Measurements from ENCODE around the gene AKR1C2. TPM values are rescaled to one million over a fixed set of nuclear protein-coding genes. Genes with fewer than 3 reads are reported as not detected.
"Not testable (repeated sequence)": the region's sequence is repeated elsewhere in the genome, so short reads cannot be mapped to it uniquely, and the experiment has no call there.

AKR1C2 gene
- polyA plus RNA-seq, 1 donor: 8.5 TPM

DNA sequence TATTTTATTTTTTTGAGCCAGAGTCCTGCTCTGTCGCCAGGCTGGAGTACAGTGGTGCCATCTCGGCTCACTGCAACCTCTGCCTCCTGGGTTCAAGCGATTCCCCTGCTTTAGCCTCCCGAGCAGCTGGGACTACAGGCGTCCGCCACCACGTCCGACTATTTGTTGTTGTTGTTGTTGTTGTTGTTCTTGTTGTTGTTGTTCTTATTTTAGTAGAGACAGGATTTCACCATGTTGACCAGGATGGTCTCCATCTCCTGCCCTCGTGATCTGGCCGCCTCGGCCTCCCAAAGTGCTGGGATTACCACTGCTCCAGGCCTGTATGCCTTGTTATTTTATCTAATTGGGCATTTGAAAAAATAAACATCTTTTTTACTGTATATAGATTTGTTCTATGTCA is 42.1 kb downstream of the AKR1C2 start:
- DNase-seq: not testable (repeated sequence)

DNA sequence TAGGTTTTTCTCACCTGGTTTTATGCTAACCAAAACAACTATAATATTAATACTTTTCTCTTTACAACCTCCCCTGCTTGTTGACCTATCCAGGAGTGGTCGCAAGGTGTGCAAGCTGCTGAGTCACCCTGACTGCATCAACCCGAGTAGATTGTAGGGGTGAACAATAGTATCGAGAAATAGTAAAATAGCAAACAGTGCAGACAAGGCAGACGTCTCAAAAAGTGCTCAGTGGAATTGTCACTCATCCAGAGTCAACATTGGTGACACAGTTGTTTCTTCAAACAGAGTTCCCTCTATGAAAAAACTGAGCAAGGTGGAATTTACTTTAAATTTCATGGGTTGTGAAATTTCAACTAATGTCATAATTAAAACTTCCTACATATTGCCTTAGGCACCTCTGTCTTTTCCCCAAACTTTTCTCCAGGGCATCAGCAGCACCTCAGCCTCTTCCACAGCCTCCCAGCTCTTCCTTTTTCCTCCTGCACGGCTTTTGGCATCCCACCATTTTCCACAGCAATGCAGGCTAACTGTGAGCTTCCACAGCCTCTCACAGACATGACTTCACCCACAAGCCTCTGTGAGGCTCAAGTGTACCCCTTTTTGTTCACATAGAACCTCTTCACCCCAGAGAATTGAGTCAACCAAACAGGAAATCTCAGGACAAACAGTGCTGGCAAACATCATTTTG is 46.6 kb downstream of the AKR1C2 start:
- not testable (repeated sequence) for DNase-seq

DNA sequence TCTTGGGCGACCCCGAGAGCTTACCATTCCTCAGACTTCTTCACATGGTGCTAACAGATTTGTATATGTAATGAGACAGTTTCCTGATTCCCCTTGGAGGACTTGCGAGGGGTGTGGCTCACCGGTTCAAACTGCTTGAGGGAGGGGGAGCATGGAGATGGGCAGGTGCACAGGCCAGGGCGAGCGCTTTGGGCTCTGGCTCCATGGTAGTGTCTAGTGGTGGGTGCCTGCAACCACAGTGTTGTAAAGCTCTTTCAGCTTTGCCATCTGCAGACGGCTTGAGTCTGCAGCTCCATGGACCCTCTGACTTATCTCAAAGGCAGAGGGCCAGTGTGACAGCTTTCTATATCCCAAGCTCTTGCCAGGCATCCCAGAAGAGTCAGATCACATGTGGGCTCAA is 47.6 kb downstream of the AKR1C2 start:
- DNase-seq: not testable (repeated sequence)

DNA sequence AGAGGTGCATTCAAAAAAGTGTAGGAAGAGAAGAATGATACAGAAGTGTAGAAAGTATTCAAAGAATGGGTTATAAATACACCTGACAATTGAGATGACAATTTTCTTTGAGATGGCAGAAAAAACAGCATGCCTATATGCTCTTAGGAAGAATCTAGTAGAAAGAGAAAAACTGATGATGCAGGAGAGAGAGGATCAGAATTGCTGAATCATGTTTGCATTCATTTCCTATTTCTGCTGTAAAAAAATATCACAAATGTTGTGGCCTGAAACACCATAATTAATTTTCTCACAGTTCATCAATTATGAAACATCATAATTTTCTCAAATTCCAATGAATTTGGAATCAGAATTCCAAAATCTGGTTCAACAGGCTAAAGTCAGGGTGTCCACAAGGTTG is 50.3 kb downstream of the AKR1C2 start:
- DNase-seq: no peak

DNA sequence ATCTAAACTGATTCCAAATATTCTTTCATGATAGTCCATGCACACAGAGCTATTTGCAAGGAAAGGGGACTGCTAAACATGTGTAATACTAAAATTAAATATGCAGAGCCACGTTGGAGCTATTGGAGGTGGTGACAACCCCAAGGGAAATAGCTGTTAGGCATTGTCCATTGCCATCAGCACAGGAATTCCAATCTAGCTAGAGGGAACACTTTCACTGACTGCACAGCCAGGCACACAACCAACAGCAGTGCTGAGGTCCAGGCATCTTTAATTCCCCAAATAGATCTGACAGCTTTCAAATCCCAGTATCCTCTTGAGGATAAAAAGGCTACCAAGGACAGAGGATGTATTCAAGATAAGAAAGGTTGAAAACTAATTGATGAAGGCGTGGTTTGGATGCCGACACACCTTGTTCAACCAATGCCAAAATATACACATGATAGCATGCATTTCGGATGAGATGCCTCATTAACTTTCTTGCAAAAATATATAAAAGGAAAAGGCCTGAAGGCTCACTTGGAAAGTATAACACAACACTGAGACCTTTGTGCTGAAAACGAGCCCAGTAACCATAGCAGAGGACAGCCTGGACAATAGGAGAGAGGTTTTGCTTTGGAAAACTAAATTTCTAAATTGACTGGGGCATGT is 52.0 kb downstream of the AKR1C2 start:
- DNase-seq: not testable (repeated sequence)

DNA sequence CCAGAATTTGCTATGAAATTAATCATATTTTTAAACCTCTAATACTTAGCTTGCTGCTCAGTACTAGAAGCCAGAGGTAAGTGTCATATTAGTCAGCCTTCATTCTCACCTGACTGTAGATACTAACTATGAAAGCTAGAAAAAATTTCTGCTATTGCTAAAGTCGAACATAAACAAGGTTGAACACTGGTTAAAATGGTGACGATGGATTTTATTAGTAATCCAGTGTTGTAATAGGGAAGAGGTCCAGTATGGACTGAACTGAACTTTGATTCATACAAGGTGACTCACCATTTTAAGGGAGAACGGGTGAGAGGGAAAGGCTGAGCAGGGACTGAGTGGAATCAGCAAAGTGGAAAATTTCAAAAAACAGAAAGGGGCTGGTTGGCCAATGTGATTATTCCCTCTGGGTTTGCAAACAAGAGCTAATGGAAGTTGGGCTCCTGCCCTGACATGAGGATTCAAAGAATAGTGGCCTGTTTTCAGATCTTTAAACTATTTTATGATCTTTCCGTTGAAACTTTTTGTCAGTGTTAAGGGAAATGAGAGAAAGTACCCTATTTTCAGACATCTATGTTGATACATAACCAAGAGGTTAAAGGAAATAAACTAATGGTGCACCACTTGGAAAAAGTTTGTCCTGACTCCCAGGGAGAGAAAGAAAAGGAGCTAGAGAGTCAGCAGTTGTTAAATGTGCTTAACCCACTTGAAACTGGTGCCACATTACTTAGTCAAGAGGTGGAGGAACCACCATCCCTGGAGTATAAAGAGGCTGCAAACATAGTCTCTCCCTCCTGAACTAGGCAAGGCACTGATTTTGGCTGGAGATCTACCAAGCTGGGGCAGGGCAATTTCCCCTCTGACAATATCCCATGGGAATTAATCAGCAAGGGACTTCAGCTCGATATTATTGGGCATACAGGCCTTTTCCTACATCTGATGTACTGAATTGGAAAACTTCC is 55.7 kb downstream of the AKR1C2 start:
- no peak for DNase-seq

DNA sequence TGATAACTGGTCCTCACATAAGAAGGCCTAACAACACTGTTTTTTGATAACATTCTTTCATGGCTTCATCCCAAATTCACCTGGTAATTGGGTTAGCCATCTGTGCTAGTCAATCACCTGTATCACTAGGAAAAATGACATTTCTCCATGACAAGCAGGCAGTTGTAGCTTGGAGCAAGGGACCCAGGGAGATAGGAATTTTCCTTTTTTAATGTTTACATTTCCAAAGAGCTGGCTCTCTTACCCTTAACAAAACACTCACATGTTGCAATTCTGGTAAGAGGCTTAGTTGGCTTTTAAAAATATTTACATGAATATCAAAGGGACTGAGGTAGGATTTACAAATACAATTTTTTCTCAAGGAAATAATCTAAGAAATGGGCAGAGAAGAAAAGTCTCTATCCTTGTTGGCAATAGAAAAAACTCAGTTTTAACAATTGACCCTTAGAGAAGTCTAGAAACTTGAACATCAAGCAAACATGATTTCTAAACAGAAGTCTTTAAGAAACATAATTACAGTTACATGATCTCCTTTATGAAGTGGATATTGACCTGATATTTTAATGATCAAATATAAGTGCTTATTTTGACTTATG is 56.5 kb downstream of the AKR1C2 start:
- DNase-seq: no peak

DNA sequence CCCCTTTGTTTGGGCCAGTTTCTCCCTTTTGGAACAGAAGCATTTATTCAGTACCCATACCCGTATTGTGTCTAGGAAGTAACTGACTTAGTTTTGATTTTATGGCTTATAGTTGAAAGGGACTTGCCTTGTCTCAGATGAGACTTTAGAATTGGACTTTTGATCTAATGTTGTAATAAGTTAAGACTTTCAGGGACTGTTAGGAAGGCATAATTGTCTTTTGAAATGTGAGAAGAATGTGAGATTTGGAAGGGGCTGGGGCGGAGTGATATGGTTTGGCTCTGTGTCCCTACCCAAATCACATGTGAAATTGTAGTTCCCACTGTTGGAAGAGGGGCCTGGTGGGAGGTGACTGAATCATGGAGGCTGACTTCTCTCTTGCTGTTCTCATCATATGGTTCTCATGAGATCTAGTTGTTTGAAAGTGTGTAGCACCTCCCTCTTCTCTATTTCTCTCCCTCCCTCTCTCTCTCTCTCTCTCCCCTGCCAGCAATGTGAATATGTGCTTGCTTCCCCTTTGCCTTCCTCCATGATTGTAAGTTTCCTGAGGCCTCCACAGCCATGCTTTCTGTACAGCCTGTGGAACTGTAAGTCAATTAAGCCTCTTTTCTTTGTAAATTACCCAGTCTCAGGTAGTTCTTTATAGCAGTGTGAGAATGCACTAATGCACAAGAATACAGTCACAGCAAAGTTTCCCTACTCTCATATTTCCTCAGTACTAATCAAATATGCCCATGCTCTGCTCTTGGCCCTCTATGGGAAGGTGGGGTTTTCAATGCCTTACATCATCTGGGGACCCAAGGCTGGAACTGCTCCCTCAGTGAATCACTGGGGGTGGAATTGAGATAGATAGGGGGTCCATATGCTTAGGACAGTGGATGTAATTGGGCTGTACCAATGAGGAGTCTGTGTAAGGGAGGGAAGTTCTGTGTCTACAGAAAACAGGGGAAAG is 57.6 kb downstream of the AKR1C2 start:
- DNase-seq: no peak

DNA sequence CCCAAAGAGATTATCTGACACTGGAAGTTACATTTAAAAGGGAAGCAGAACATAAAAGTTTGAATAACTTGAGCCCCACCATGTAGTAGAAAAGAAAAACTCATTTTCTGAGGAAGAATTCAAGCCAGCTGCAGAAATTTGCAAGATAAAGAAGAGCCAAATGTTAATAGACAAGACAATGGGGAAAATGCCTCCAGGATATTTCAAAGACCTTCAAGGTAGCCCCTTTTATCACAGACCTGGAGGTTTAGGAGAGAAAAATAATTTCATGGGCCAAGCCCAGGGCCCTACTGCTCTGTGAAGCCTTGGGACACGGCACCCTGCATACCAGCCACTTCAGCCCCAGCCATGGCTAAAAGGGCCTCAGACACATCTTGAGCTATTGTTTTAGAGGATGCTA is 58.8 kb downstream of the AKR1C2 start:
- no peak for DNase-seq

DNA sequence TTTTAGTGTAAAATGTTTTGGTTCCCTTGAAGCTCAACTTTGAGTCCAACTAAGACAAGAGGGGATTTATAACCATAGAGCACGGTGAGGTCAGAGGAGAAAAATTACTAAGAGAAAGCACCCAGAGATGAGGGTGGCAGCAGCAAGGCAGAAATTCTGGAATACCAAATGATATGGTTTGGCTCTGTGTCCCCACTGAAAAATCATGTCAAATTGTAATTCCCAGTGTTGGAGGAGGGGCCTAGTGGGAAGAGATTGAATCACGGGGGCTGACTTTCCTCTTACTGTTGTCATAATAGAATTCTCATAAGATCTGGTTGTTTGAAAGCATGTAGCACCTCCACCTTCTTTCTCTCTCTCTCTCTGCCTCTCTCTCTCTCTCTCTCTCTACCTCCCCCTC is 59.8 kb downstream of the AKR1C2 start:
- DNase-seq: no peak

DNA sequence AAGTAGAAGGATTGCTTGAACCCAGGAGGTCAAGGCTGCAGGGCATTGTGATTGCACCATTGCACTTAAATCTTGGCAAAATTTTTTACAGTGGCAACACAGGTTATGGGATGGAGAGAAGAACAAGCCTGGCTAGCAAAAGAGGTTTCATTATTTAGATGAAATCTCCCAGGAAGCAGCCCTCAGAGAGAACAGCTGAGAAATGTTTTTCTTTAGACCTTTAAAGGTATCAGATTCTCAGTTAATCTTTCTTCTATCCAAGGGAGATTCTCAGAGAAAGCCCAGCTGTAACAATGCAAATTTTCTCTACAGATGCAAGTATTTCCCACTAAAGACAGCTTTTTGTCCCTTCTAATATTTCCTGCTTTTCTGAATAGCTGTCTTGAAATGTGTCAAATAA is 60.2 kb downstream of the AKR1C2 start:
- not testable (repeated sequence) for DNase-seq

DNA sequence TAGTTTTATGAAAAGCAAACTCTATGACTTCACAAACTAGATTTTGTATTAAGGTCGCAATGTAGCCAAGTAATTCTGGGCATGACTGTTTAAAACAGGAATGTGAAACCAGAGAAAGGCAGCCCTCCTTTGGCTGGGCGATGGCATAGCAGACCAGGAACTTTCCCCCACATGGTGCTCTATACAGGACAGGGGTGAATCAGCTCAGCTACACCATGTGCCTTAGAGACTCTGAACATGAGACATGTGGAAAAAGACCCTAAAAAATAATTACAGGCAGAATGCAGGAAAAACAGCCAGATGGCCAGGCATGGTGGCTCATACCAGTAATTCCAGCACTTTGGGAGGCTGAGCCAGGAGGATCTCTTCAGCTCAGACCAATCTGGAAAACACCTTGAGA is 60.7 kb downstream of the AKR1C2 start:
- DNase-seq: not testable (repeated sequence)

DNA sequence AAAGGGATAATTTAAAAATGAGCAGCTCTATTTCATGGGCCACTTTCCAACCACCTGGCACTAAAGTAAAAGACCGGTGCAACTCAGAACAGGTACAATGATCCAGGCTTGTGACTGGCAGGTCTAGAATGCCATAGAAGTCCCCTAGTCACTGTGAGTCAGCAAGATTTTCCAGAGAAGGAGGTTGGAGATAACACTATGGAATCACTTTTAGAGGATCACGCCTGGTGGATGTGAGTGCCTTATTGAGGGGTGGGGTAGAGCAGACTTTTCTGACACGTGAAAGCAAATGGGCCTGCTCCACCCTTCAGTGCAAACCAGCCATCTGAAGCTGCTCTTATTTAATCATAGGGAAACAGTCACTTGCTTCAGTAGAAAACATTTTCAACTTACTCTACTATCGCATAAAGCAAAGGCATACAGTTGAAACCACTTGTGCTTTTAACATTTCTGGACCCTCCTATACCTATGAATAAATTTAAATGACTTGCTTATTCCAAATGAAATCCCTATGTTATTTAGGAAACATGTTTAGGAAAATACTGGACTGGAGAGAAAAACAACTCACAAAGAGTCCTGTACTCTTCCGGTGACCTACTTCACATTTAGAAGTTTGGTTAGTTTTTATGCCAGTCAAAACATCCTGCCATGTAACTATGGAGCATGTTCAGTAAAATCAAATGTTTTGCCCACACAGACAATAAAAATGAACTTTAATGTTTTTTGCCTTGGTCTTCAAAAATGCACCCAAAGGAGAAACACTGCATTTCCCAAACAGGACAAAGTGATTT is 61.9 kb downstream of the AKR1C2 start:
- DNase-seq: no peak

DNA sequence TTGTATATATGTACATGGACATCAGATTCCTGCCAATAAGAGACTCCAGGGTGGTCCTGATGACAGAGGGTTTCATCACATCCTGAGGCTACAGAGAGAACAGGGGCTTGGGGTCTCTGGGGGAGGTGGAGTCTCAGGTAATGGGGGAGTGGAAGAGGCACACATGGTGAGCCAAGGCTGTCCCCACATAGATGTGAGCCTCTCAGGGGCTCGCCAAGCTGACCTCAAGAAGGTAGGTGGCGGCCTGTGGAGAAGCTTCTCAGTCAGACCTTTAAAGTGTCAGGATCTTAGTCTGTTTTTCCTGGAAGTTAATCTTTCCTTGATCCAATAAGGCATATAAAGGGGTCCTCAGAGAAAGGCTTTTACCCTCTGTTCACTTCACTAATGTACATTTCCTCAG is 62.7 kb downstream of the AKR1C2 start:
- not testable (repeated sequence) for DNase-seq

DNA sequence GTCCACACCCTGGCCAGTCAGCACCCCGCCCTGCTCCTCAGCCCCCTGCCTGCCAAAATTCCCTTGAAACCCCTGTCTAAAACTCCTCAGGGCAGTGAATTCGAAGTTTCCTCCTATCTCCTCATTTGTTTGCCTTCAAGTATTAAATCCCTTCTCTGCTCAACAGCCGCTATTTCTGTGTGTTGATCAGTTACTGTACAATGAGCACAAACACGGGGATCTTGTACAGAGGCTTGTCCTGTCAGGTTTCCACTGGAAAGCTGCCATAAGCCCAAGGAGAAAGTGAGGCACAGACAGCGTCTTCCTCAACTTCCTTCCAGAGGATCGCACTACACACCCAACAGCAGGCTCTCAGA is 63.6 kb downstream of the AKR1C2 start:
- DNase-seq: not testable (repeated sequence)

DNA sequence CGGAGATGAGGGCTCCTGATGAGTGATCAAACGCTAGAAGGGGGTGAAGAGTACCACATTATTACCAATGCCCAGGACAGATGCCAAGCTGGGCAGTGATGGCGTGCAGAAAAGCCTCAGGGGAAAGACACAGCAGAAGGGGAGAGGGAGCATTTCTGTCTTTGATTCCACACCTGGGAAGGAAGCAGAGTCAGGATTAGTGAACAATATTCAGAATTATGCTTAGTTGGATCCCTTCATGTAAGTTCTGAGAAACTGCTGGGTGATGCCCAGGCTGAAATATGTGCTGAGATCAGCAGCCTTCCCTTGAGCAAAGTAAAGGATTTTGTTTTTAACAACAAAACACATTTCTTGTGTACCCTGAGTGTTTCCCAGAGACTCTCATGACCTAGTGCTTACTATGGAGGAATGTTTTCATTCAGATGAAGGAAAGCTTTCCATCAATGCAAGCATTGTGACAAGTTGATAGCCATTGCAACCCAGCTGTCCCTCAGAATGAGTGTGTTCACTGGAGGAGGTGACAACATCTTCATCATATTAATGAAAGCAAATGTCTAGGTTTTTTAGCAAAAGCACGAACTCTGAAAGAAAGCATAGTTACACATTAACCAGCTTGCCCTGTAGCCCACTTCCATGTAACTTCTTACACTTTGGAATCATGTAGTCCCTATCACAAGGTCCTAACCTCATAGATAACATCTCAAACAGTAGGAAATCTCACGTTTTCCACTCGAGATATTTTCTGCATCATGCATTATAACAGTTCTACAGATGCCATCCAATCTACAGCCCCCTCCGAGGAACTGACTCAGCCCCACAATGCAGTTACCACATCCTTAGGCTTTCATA is 64.2 kb downstream of the AKR1C2 start:
- DNase-seq: no peak
